Keratinocyte (primary cell): Measurements from ENCODE around the gene HOXB4. TPM values are rescaled to one million over a fixed set of nuclear protein-coding genes. Genes with fewer than 3 reads are reported as not detected.

Experiments used
- DNase-seq: peaks from one replicate; pipeline ENCODE4 v3.0.0-alpha.2; 2011; ENCODE audit warnings: low read depth, missing footprints, low spot score
- FAIRE-seq: peaks from 2 replicates; lab custom pipeline; 2011; peaks lifted over from hg19 to GRCh38; lab: Jason Lieb, UNC
- H2AFZ ChIP-seq: 2 replicates; pipeline ENCODE4 v1.6.0; 2012; ENCODE audit warnings: low read length, control low read depth, inconsistent platforms; ENCODE audit not compliant: control insufficient read depth
- H3K27ac ChIP-seq: 2 replicates; pipeline ENCODE4 v1.5.1; 2011; ENCODE audit warnings: low read length; ENCODE audit not compliant: control insufficient read depth, insufficient read depth
- H3K27me3 ChIP-seq: 3 replicates; pipeline ENCODE4 v1.6.0; 2011; ENCODE audit warnings: low read length; ENCODE audit not compliant: control insufficient read depth, insufficient read depth; ENCODE audit errors: extremely low read depth
- H3K36me3 ChIP-seq, 2 experiments: 2 replicates in 1 of 2; 3 replicates in 1 of 2; pipeline ENCODE4 v1.5.1; 2011; ENCODE audit warnings: low read length in 2 of 2, mild to moderate bottlenecking in 1 of 2; ENCODE audit not compliant: control insufficient read depth in 2 of 2, insufficient read depth in 2 of 2; ENCODE audit errors: extremely low read depth in 1 of 2
- H3K4me1 ChIP-seq: 3 replicates; pipeline ENCODE4 v1.5.1; 2011; ENCODE audit warnings: low read length; ENCODE audit not compliant: control insufficient read depth, insufficient read depth; ENCODE audit errors: extremely low read depth
- H3K4me2 ChIP-seq: 3 replicates; pipeline ENCODE4 v1.6.0; 2011; ENCODE audit warnings: low read depth, low read length; ENCODE audit not compliant: control insufficient read depth, insufficient read depth; ENCODE audit errors: extremely low read depth
- H3K4me3 ChIP-seq, 3 experiments: fragments of 200-600 bp in 1 of 3; sonication (generic) in 1 of 3; 2 replicates in 2 of 3; 3 replicates in 1 of 3; pipeline ENCODE4 v1.5.1; 2011 to 2016; ENCODE audit warnings: low read length in 3 of 3, mild to moderate bottlenecking in 3 of 3, control low read depth in 2 of 3, inconsistent platforms in 1 of 3, low read depth in 1 of 3, mixed read lengths in 1 of 3, mixed run types in 1 of 3, moderate library complexity in 1 of 3; ENCODE audit not compliant: control insufficient read depth in 2 of 3, insufficient read depth in 2 of 3; ENCODE audit errors: extremely low read depth in 1 of 3
- H3K79me2 ChIP-seq: 2 replicates; pipeline ENCODE4 v1.6.0; 2012; ENCODE audit warnings: low read length; ENCODE audit not compliant: control insufficient read depth, insufficient read depth
- H3K9ac ChIP-seq: 3 replicates; pipeline ENCODE4 v1.6.0; 2011; ENCODE audit warnings: low read length; ENCODE audit not compliant: control insufficient read depth, insufficient read depth; ENCODE audit errors: extremely low read depth
- H3K9me1 ChIP-seq: 3 replicates; pipeline ENCODE4 v1.6.0; 2011; ENCODE audit warnings: low read length; ENCODE audit not compliant: control insufficient read depth, insufficient read depth; ENCODE audit errors: extremely low read depth
- H3K9me3 ChIP-seq: 2 replicates; pipeline ENCODE4 v1.5.1; 2012; ENCODE audit warnings: low read depth, low read length; ENCODE audit not compliant: control insufficient read depth
- H4K20me1 ChIP-seq: 3 replicates; pipeline ENCODE4 v1.6.0; 2011; ENCODE audit warnings: low read length; ENCODE audit not compliant: control insufficient read depth, insufficient read depth; ENCODE audit errors: extremely low read depth
- EZH2 ChIP-seq: IDR thresholded peaks from one replicate; pipeline ENCODE4 v1.6.1; 2012; ENCODE audit warnings: inconsistent platforms, mild to moderate bottlenecking, low read length, moderate library complexity
- dilution Hi-C: fragments of 300-500 bp; cut with MboI; formaldehyde crosslinking; loops from one replicate; pipeline ENCODE4 v1.7.0; 2020; ENCODE audit warnings: low sequenced_read_pairs; ENCODE audit not compliant: extremely low pct_ligation_motif_present
- polyA plus RNA-seq, 5 experiments: library from polyadenylated mRNA; depleted of rRNA in 3 of 5; stranded (reverse) in 3 of 5; stranded (forward) in 1 of 5; unstranded in 1 of 5; fragments of >200 nt; gene quantifications; 1 replicate in 1 of 5; 2 replicates in 3 of 5; 3 replicates in 1 of 5; pipeline versions ENCODE4 v1.2.1 to v1.2.3, GENCODE V29; 2011 to 2012; ENCODE audit warnings: missing spikeins in 2 of 5, low read depth in 1 of 5, low replicate concordance in 1 of 5
- TF ChIP-seq, protein P1 (sequence below), 3 experiments: IDR thresholded peaks in 1 of 3; conservative IDR thresholded peaks in 1 of 3; optimal IDR thresholded peaks in 1 of 3; 2 replicates in 2 of 3; 3 replicates in 1 of 3; pipeline versions ENCODE3 to v1.5.1; 2011; ENCODE audit warnings: low read length in 3 of 3, mild to moderate bottlenecking in 3 of 3, moderate library complexity in 2 of 3, control low read depth in 1 of 3, inconsistent platforms in 1 of 3; ENCODE audit not compliant: insufficient read depth in 2 of 3; ENCODE audit errors: extremely low read depth in 1 of 3

HOXB4 gene
- polyA plus RNA-seq, 1 donor (not counting 4 experiments of a cell fraction or from before 2014, with no cell fraction given): 0.59 TPM

DNA sequence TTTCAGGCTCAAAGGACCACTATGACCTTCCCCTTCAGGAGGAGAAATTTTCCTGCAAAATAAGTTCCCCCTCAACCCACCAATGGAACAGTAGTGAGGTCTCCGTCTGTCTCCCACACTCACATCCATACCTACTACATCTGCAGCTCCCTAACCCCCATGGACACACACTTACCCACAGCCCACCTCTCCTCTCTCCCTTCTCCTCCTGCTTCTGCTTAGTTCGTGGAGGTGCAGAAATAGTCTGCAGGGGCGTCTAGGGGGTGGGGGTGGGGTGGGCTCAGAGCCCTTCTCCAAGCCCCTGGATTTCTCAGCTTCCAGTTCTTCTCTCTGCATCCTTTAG is 8.9 kb downstream of the HOXB4 start:
- Histone ChIP-seq H3K27ac (no peak overlapping the region), H3K9me1 (no peaks in the 10 kb centered on the region), H3K4me3 (no peak overlapping the region), H3K4me2 (no peak overlapping the region), H2AFZ (no peak overlapping the region), H3K9me3 (no peaks in the 10 kb centered on the region), H3K4me1 (peaks cover 16% of the 10 kb centered on the region), H3K27me3 (peaks cover 85% of the 10 kb centered on the region), H3K79me2 (no peaks in the 10 kb centered on the region), H3K9ac (no peak overlapping the region), H4K20me1 (no peaks in the 10 kb centered on the region), H3K36me3 (peaks cover 0 to 1% of the 10 kb centered on the region in 2 experiments)
- DNase-seq (no peak), FAIRE-seq (no peak)
- dilution Hi-C loops: no loop called here
- no peak for TF ChIP-seq EZH2
- TF ChIP-seq, protein P1, sequence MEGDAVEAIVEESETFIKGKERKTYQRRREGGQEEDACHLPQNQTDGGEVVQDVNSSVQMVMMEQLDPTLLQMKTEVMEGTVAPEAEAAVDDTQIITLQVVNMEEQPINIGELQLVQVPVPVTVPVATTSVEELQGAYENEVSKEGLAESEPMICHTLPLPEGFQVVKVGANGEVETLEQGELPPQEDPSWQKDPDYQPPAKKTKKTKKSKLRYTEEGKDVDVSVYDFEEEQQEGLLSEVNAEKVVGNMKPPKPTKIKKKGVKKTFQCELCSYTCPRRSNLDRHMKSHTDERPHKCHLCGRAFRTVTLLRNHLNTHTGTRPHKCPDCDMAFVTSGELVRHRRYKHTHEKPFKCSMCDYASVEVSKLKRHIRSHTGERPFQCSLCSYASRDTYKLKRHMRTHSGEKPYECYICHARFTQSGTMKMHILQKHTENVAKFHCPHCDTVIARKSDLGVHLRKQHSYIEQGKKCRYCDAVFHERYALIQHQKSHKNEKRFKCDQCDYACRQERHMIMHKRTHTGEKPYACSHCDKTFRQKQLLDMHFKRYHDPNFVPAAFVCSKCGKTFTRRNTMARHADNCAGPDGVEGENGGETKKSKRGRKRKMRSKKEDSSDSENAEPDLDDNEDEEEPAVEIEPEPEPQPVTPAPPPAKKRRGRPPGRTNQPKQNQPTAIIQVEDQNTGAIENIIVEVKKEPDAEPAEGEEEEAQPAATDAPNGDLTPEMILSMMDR (optimal IDR thresholded peaks at IDR 0.05 in 1 of 3, IDR thresholded peaks at IDR 0.05 in 1 of 3, conservative IDR thresholded peaks at IDR 0.05 in 1 of 3; ENCODE audit: extremely low read depth in 1 of 3, insufficient read depth in 2 of 3, low read length in 3 of 3): no peak

DNA sequence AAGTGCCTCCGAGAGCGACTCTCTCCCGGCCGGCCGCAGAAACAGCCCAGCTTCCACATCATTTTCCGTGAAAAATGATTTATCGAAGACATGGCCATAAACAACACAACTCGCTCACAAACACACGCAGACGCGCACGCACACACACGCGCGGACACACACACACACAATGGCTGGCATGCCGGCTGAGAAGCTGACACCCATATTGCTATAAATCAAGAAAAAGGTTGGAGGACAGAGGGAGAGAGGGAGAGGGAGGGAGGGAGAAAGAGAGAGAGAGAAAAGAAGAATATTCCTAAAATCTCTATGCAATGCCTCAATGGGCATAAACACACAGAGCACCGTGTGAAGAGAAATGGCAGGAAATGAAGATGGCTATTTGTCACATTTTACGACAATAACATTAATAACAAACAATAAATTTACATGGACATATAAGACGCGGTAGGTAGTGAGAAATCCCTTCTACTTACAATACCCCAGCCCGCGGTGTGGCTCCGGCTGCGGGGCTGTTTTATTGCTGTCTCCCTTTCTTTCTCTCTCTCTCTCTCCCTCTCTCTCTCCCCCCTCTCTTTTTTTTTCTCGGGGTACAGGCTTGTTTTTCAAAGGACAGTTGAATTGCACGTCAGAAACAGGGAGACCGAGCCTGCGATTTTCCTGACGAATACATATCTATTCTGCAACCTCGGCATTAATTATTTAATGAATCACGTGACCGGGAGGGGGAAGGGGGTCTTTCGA is 9.5 kb downstream of the HOXB4 start:
- Histone ChIP-seq H3K4me1 (peaks cover 10% of the 10 kb centered on the region), H4K20me1 (no peaks in the 10 kb centered on the region), H3K9me1 (no peaks in the 10 kb centered on the region), H3K9me3 (no peaks in the 10 kb centered on the region), H3K9ac (no peak overlapping the region), H3K4me2 (no peak overlapping the region), H3K4me3 (no peak overlapping the region), H3K27me3 (peaks cover 81% of the 10 kb centered on the region), H2AFZ (no peak overlapping the region), H3K79me2 (no peaks in the 10 kb centered on the region), H3K27ac (no peak overlapping the region), H3K36me3 (peaks cover 0 to 1% of the 10 kb centered on the region in 2 experiments)
- dilution Hi-C loops: no loop called here
- FAIRE-seq (no peak), DNase-seq (no peak)
- TF ChIP-seq, protein P1 (optimal IDR thresholded peaks at IDR 0.05 in 1 of 3, IDR thresholded peaks at IDR 0.05 in 1 of 3, conservative IDR thresholded peaks at IDR 0.05 in 1 of 3; ENCODE audit: extremely low read depth in 1 of 3, insufficient read depth in 2 of 3, low read length in 3 of 3): no peak
